Natural killer cell (primary cell): Measurements from ENCODE around the gene PKP4. TPM values are rescaled to one million over a fixed set of nuclear protein-coding genes. Genes with fewer than 3 reads are reported as not detected.

Source experiments
- ATAC-seq, 3 donors: fragments of 150-1000 bp in 2 of 3; fragments of 200-7000 bp in 1 of 3; cut with Tn5 transposase; 1 replicate in 1 of 3; 2 replicates in 2 of 3; pipeline ENCODE4 v1.10.0; 2021; ENCODE audit warnings: mild to moderate bottlenecking in 2 of 3, moderate library complexity in 2 of 3
- DNase-seq, 2 donors: peaks; one replicate each; pipeline versions ENCODE4 v3.0.0 to v3.0.0-alpha.2; 2013 to 2021; ENCODE audit warnings: mixed read lengths in 1 of 2
- H3K27ac ChIP-seq: one replicate; pipeline ENCODE4 v1.5.1; 2013; ENCODE audit warnings: mild to moderate bottlenecking, low read length
- H3K27me3 ChIP-seq: one replicate; pipeline ENCODE4 v1.6.1; 2013; ENCODE audit warnings: low read length; ENCODE audit not compliant: control insufficient read depth, insufficient read depth
- H3K36me3 ChIP-seq: one replicate; pipeline ENCODE4 v1.6.1; 2013; ENCODE audit warnings: low read length; ENCODE audit not compliant: control insufficient read depth, insufficient read depth
- H3K4me1 ChIP-seq: one replicate; pipeline ENCODE4 v1.6.1; 2013; ENCODE audit warnings: low read length; ENCODE audit not compliant: control insufficient read depth, insufficient read depth
- H3K4me3 ChIP-seq: one replicate; pipeline ENCODE4 v1.5.1; 2013; ENCODE audit warnings: low read length
- H3K9me3 ChIP-seq: one replicate; pipeline ENCODE4 v1.6.1; 2013; ENCODE audit warnings: low read length; ENCODE audit not compliant: control insufficient read depth, insufficient read depth
- H3K27ac Mint-ChIP-seq, 2 donors: one replicate each; pipeline ENCODE4 v1.8.0; 2022; ENCODE audit warnings: mild to moderate bottlenecking in 2 of 2, mixed read lengths in 2 of 2, moderate library complexity in 1 of 2
- H3K27me3 Mint-ChIP-seq, 2 donors: one replicate each; pipeline ENCODE4 v1.8.0; 2022; ENCODE audit warnings: low read depth in 2 of 2, mixed read lengths in 2 of 2
- H3K36me3 Mint-ChIP-seq: one replicate; pipeline ENCODE4 v1.8.0; 2022; ENCODE audit warnings: mixed read lengths
- H3K4me1 Mint-ChIP-seq, 2 donors: one replicate each; pipeline ENCODE4 v1.8.0; 2022; ENCODE audit warnings: mixed read lengths in 2 of 2
- H3K4me3 Mint-ChIP-seq: one replicate; pipeline ENCODE4 v1.8.0; 2022; ENCODE audit warnings: mild to moderate bottlenecking, moderate library complexity, mixed read lengths
- H3K9me3 Mint-ChIP-seq, 2 donors: one replicate each; pipeline ENCODE4 v1.8.0; 2022; ENCODE audit warnings: mixed read lengths in 2 of 2
- CTCF ChIP-seq: fragments of 200-600 bp; IDR thresholded peaks from one replicate; pipeline ENCODE4 v1.8.0; 2022; ENCODE audit warnings: antibody characterized with exemption
- WGBS: methylation state at CpG from one replicate; pipeline ENCODE4 v1.1.7; 2013; ENCODE audit warnings: missing lambda C conversion rate; ENCODE audit not compliant: insufficient coverage; 5-methylcytosine and 5-hydroxymethylcytosine counted together
- intact Hi-C: fragments of 100-400 bp; cut with micrococcal nuclease; formaldehyde crosslinking; loops from one replicate; pipeline ENCODE4 v1.14.2; 2022
- total RNA-seq, 4 donors: library from RNA; stranded (reverse); fragments of 120-200 nt in 1 of 4; gene quantifications; one replicate each; pipeline versions ENCODE4 v1.2.3 to v1.2.4, GENCODE V29; 2013 to 2022

The PKP4 gene
- total RNA-seq, 3 donors from 2014 or later (not counting 1 experiment from before 2014, with no cell fraction given) = 5.9 to 8.4 (median 7.2) TPM

DNA sequence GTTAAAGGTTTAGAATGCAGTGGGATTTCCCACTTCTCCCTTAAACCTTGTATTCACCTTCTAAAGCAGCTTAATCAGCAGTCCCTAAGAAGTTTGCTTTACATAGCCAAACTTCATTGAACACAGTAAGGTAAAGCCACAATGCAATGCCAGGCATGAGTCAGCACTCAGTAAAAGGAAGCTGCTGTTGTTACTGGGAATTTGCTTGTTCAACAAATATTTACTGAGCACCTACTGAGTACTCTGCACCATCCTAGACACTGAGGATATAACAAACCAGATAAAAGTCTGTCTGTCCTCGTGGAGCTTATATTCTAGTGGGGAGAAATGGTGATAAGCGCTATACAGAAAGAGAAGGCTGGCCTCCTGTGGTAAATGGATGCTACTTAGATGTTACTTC lies 162.7 kb downstream of the PKP4 start:
- Mint-ChIP-seq H3K4me3 (no peak overlapping the region), H3K36me3 (no peaks in the 10 kb centered on the region), H3K27me3 (no peaks in the 10 kb centered on the region), H3K4me1 (no peaks in the 10 kb centered on the region), H3K9me3 (no peaks in the 10 kb centered on the region), H3K27ac (no peak overlapping the region)
- Histone ChIP-seq H3K27me3 (no peaks in the 10 kb centered on the region), H3K36me3 (no peaks in the 10 kb centered on the region), H3K4me3 (no peak overlapping the region), H3K4me1 (no peaks in the 10 kb centered on the region), H3K9me3 (no peaks in the 10 kb centered on the region), H3K27ac (no peak overlapping the region)
- no CpG with 5 or more reads among the region's 2 CpGs for WGBS
- DNase-seq = no peak
- no peak for TF ChIP-seq CTCF
- intact Hi-C loops = no loop called here
- peak in 1 of 3 donors; percentile 56 for ATAC-seq

- no peaks in the 10 kb centered on the region for H3K36me3 Mint-ChIP-seq
- H3K4me1 ChIP-seq = no peaks in the 10 kb centered on the region
- H3K4me3 Mint-ChIP-seq = no peak overlapping the region
- ATAC-seq (no peak), DNase-seq (no peak)
- no peak overlapping the region for H3K27ac ChIP-seq
- no peaks in the 10 kb centered on the region for H3K27me3 Mint-ChIP-seq
- no CpG with 5 or more reads among the region's 2 CpGs for WGBS
- no peaks in the 10 kb centered on the region for H3K9me3 Mint-ChIP-seq
- intact Hi-C loops = no loop called here
- no peaks in the 10 kb centered on the region for H3K27me3 ChIP-seq
- H3K9me3 ChIP-seq = no peaks in the 10 kb centered on the region
- no peak overlapping the region for H3K4me3 ChIP-seq
- H3K27ac Mint-ChIP-seq = no peak overlapping the region
- no peak for TF ChIP-seq CTCF
- no peaks in the 10 kb centered on the region for H3K4me1 Mint-ChIP-seq
- no peaks in the 10 kb centered on the region for H3K36me3 ChIP-seq
Measured at GRCh38 chr2:158620656-158621055, 163.9 kb downstream of the PKP4 start.

- H3K4me3 Mint-ChIP-seq = no peak overlapping the region
- H3K36me3 ChIP-seq = no peaks in the 10 kb centered on the region
- no peaks in the 10 kb centered on the region for H3K36me3 Mint-ChIP-seq
- no peak overlapping the region for H3K27ac Mint-ChIP-seq
- DNase-seq = no peak
- intact Hi-C loops = no loop called here
- H3K9me3 ChIP-seq = no peaks in the 10 kb centered on the region
- TF ChIP-seq CTCF = no peak
- no peaks in the 10 kb centered on the region for H3K27me3 ChIP-seq
- no peak overlapping the region for H3K27ac ChIP-seq
- H3K4me3 ChIP-seq = no peak overlapping the region
- ATAC-seq = no peak
- no peaks in the 10 kb centered on the region for H3K4me1 Mint-ChIP-seq
- 93% methylated on average over 3 of the region's 3 CpGs for WGBS
- no peaks in the 10 kb centered on the region for H3K27me3 Mint-ChIP-seq
- H3K9me3 Mint-ChIP-seq = no peaks in the 10 kb centered on the region
- no peaks in the 10 kb centered on the region for H3K4me1 ChIP-seq
Measured at GRCh38 chr2:158624071-158624667, 167.4 kb downstream of the PKP4 start.

GRCh38 chr2:158624961-158625360 lies 168.2 kb downstream of the PKP4 start:
- DNase-seq (no peak), ATAC-seq (no peak)
- no peaks in the 10 kb centered on the region for H3K4me1 ChIP-seq
- H3K27me3 ChIP-seq = no peaks in the 10 kb centered on the region
- no peaks in the 10 kb centered on the region for H3K9me3 Mint-ChIP-seq
- no peaks in the 10 kb centered on the region for H3K4me1 Mint-ChIP-seq
- no peaks in the 10 kb centered on the region for H3K36me3 ChIP-seq
- no peak overlapping the region for H3K27ac ChIP-seq
- no peaks in the 10 kb centered on the region for H3K9me3 ChIP-seq
- H3K4me3 ChIP-seq = no peak overlapping the region
- no peak overlapping the region for H3K27ac Mint-ChIP-seq
- intact Hi-C loops = no loop called here
- TF ChIP-seq CTCF = no peak
- H3K36me3 Mint-ChIP-seq = no peaks in the 10 kb centered on the region
- 99% methylated on average over 19 of the region's 19 CpGs for WGBS
- H3K27me3 Mint-ChIP-seq = no peaks in the 10 kb centered on the region
- no peak overlapping the region for H3K4me3 Mint-ChIP-seq
